SK-N-SH (cell line): ENCODE measurements around the gene ACTN4. TPM values are rescaled to one million over a fixed set of nuclear protein-coding genes. Genes with fewer than 3 reads are reported as not detected.

Experiments used
- CTCF ChIA-PET: fragments of 300-600, 350-600 bp; formaldehyde crosslinking; extraction: SDS; loops from one replicate; lab custom pipeline; 2021; lab: Yijun Ruan, JAX
- POLR2A ChIA-PET: fragments of 350-600 bp; sonication (Branson Sonifier 250); formaldehyde crosslinking; extraction: SDS; loops from one replicate; lab custom pipeline; 2020; ENCODE audit warnings: antibody characterized with exemption, inconsistent platforms; lab: Yijun Ruan, JAX
- DNase-seq: peaks from one replicate; pipeline ENCODE4 v3.0.0; 2012
- H2AFZ ChIP-seq: fragments of 200-600 bp; sonication (generic); 2 replicates; pipeline ENCODE4 v1.8.1; 2016; ENCODE audit warnings: antibody characterized with exemption, mild to moderate bottlenecking, low read depth
- H3F3A ChIP-seq: fragments of 200-600 bp; sonication (generic); replicated peaks from 2 replicates; pipeline ENCODE3; 2016; ENCODE audit warnings: antibody characterized with exemption, mild to moderate bottlenecking; ENCODE audit not compliant: insufficient read depth
- H3K27ac ChIP-seq, 2 experiments: fragments of 200-500 bp in 1 of 2; fragments of 200-600 bp in 1 of 2; sonication (Bioruptor generic) in 1 of 2; sonication (generic), shearing (Covaris generic) in 1 of 2; 2 replicates each; pipeline versions ENCODE4 v1.5.1 to v1.6.1; 2014 to 2016; ENCODE audit warnings: low read depth in 2 of 2, inconsistent platforms in 1 of 2, low read length in 1 of 2, mild to moderate bottlenecking in 1 of 2, mixed read lengths in 1 of 2
- H3K27me3 ChIP-seq: fragments of 200-600 bp; sonication (generic), shearing (Covaris generic); 2 replicates; pipeline ENCODE4 v1.6.1; 2016; ENCODE audit warnings: mixed run types; ENCODE audit not compliant: insufficient read depth
- H3K36me3 ChIP-seq, 2 experiments: fragments of 200-500 bp in 1 of 2; fragments of 200-600 bp in 1 of 2; sonication (Bioruptor generic) in 1 of 2; sonication (generic) in 1 of 2; replicated peaks in 1 of 2; 2 replicates each; pipeline versions ENCODE3 to v1.5.1; 2014 to 2016; ENCODE audit warnings: low read length in 1 of 2, mild to moderate bottlenecking in 1 of 2; ENCODE audit not compliant: insufficient read depth in 2 of 2, control insufficient read depth in 1 of 2
- H3K4me1 ChIP-seq, 2 experiments: fragments of 200-500 bp in 1 of 2; fragments of 200-600 bp in 1 of 2; sonication (Bioruptor generic) in 1 of 2; sonication (generic), shearing (Covaris generic) in 1 of 2; 2 replicates each; pipeline versions ENCODE4 v1.5.1 to v1.6.1; 2014 to 2016; ENCODE audit warnings: low read depth in 1 of 2, low read length in 1 of 2, mixed run types in 1 of 2; ENCODE audit not compliant: insufficient read depth in 2 of 2, control insufficient read depth in 1 of 2
- H3K4me2 ChIP-seq: fragments of 200-600 bp; sonication (generic), shearing (Covaris generic); 2 replicates; pipeline ENCODE4 v1.6.1; 2017; ENCODE audit warnings: mixed run types
- H3K4me3 ChIP-seq, 2 experiments: fragments of 200-500 bp in 1 of 2; fragments of 200-600 bp in 1 of 2; sonication (Bioruptor generic) in 1 of 2; sonication (generic), shearing (Covaris generic) in 1 of 2; 2 replicates each; pipeline versions ENCODE4 v1.5.1 to v1.8.1; 2014 to 2016; ENCODE audit warnings: low read depth in 2 of 2, inconsistent platforms in 1 of 2, low read length in 1 of 2, mild to moderate bottlenecking in 1 of 2, mixed read lengths in 1 of 2, moderate library complexity in 1 of 2
- H3K79me2 ChIP-seq: fragments of 200-600 bp; sonication (generic); 2 replicates; pipeline ENCODE4 v1.8.1; 2017; ENCODE audit warnings: mild to moderate bottlenecking; ENCODE audit not compliant: insufficient read depth
- H3K9ac ChIP-seq: fragments of 200-600 bp; sonication (generic); 2 replicates; pipeline ENCODE4 v1.6.1; 2017; ENCODE audit warnings: mixed run types
- H3K9me2 ChIP-seq: fragments of 200-600 bp; sonication (generic); 2 replicates; pipeline ENCODE4 v1.6.1; 2017; ENCODE audit warnings: mixed run types
- H3K9me3 ChIP-seq: fragments of 200-600 bp; sonication (generic); 2 replicates; pipeline ENCODE4 v1.6.1; 2017; ENCODE audit warnings: mixed run types, mild to moderate bottlenecking, moderate library complexity
- H4K20me1 ChIP-seq: fragments of 200-600 bp; sonication (generic); 2 replicates; pipeline ENCODE4 v1.6.1; 2017; ENCODE audit warnings: mild to moderate bottlenecking, mixed run types; ENCODE audit not compliant: insufficient read depth
- CTCF ChIP-seq: fragments of 200-600 bp; sonication (generic); IDR thresholded peaks from 2 replicates; pipeline ENCODE4 v1.6.1; 2017; ENCODE audit warnings: antibody characterized with exemption, mild to moderate bottlenecking, moderate library complexity
- ELF1 ChIP-seq: IDR thresholded peaks from 2 replicates; pipeline ENCODE4 v1.4.0; 2012
- GABPA ChIP-seq: IDR thresholded peaks from 2 replicates; pipeline ENCODE4 v1.4.0; 2012; ENCODE audit warnings: low read depth, mild to moderate bottlenecking
- GATA2 ChIP-seq: sonication (generic); formaldehyde crosslinking; IDR thresholded peaks from 2 replicates; pipeline ENCODE4 v1.5.0; 2020; ENCODE audit warnings: mild to moderate bottlenecking, missing genetic modification reagents
- JUND ChIP-seq: IDR thresholded peaks from 2 replicates; pipeline ENCODE4 v1.4.0; 2012
- MAX ChIP-seq: IDR thresholded peaks from 2 replicates; pipeline ENCODE4 v1.4.0; 2012; ENCODE audit warnings: low read depth
- NFIC ChIP-seq: IDR thresholded peaks from 2 replicates; pipeline ENCODE4 v1.4.0; 2012; ENCODE audit warnings: borderline replicate concordance
- NRF1 ChIP-seq: IDR thresholded peaks from 2 replicates; pipeline ENCODE4 v1.6.1; 2012; ENCODE audit warnings: low read depth, mild to moderate bottlenecking, low read length
- POLR2AphosphoS5 ChIP-seq: IDR thresholded peaks from 2 replicates; pipeline ENCODE4 v1.6.1; 2012; ENCODE audit warnings: low read depth, low read length
- RAD21 ChIP-seq: IDR thresholded peaks from 2 replicates; pipeline ENCODE4 v1.6.1; 2012; ENCODE audit warnings: mild to moderate bottlenecking, low read length
- RCOR1 ChIP-seq: fragments of 150-350 bp; IDR thresholded peaks from 2 replicates; pipeline ENCODE4 v1.6.1; 2017; ENCODE audit warnings: antibody characterized with exemption, low read length
- RXRA ChIP-seq: IDR thresholded peaks from 2 replicates; pipeline ENCODE4 v1.4.0; 2012; ENCODE audit warnings: low read depth, mild to moderate bottlenecking, borderline replicate concordance
- SIN3A ChIP-seq: IDR thresholded peaks from 2 replicates; pipeline ENCODE4 v1.6.1; 2012; ENCODE audit warnings: low read depth, mild to moderate bottlenecking, low read length, moderate library complexity, borderline replicate concordance
- SMC3 ChIP-seq: IDR thresholded peaks from 2 replicates; pipeline ENCODE4 v1.6.1; 2012; ENCODE audit warnings: low read depth, low read length, improper control_type of control experiment
- TAF1 ChIP-seq: IDR thresholded peaks from 2 replicates; pipeline ENCODE4 v1.6.1; 2012; ENCODE audit warnings: low read depth, mild to moderate bottlenecking, low read length, moderate library complexity, borderline replicate concordance
- ZBTB33 ChIP-seq: IDR thresholded peaks from 2 replicates; pipeline ENCODE4 v1.4.0; 2012; ENCODE audit warnings: low read depth, borderline replicate concordance
- WGBS: methylation state at CpG from one replicate; pipeline ENCODE4 v1.1.6; 2017; ENCODE audit warnings: low lambda C conversion rate; 5-methylcytosine and 5-hydroxymethylcytosine counted together
- polyA plus RNA-seq, 3 experiments: library from polyadenylated mRNA; depleted of rRNA; stranded (reverse); fragments of >200 nt; gene quantifications; 2 replicates each; pipeline ENCODE4 v1.2.3, GENCODE V29; 2012
- TF ChIP-seq, protein P1 (sequence below): IDR thresholded peaks from 2 replicates; pipeline ENCODE4; 2012

ACTN4 gene
- polyA plus RNA-seq, 1 of the 3 experiments (the other 2 are of a cell fraction), result 598 TPM

GRCh38 chr19:38685666-38686529 is 38.4 kb downstream of the ACTN4 start:
- H3K27ac ChIP-seq, result peak overlapping the region; percentile 81 to 99
- H3K36me3 ChIP-seq, result peaks cover 0 to 14% of the 10 kb centered on the region in 2 experiments
- CTCF ChIA-PET, result interaction anchor here (1.2 to 1.3 kb wide), 3 partner anchors 10 to 18 kb away, joined by 3 to 5 read pairs (median 3); no protein-coding TSS in a partner anchor
- DNase-seq, result peak; percentile 56
- POLR2A ChIA-PET, result no interaction called here
- H3K9ac ChIP-seq, result peak overlapping the region; percentile 73
- H3K4me2 ChIP-seq, result peak overlapping the region; percentile 66
- H2AFZ ChIP-seq, result no peak overlapping the region
- H4K20me1 ChIP-seq, result no peaks in the 10 kb centered on the region
- WGBS, result 19% methylated on average over 10 of the region's 10 CpGs
- TF ChIP-seq JUND (no peak), RAD21 (peak; percentile 27), TAF1 (no peak), NFIC (0 out of 2 replicates have a peak, but pooled peaks have one; percentile 12), CTCF (peak; percentile 66), MAX (no peak)
- no peaks in the 10 kb centered on the region for H3K9me2 ChIP-seq
- peaks cover 75% of the 10 kb centered on the region for H3F3A ChIP-seq
- peaks cover 91% of the 10 kb centered on the region for H3K79me2 ChIP-seq
- H3K9me3 ChIP-seq, result no peaks in the 10 kb centered on the region
- H3K4me3 ChIP-seq, result no peak overlapping the region; a peak in 2 of 4 replicates
- no peaks in the 10 kb centered on the region for H3K27me3 ChIP-seq
- peaks cover 43 to 58% of the 10 kb centered on the region in 2 experiments; a peak in 3 of 4 replicates for H3K4me1 ChIP-seq

- ChIA-PET POLR2A (interaction anchor here (0.6 kb wide), 1 partner anchor 253 kb away, joined by 3 read pairs; no protein-coding TSS in a partner anchor), CTCF (interaction anchor here (1.2 kb wide), 1 partner anchor 9 kb away, joined by 5 read pairs; no protein-coding TSS in a partner anchor)
- Histone ChIP-seq H3K36me3 (peaks cover 0 to 14% of the 10 kb centered on the region in 2 experiments), H3K4me1 (peaks cover 42 to 59% of the 10 kb centered on the region in 2 experiments; a peak in 3 of 4 replicates), H3K79me2 (peaks cover 91% of the 10 kb centered on the region), H3K4me3 (no peak overlapping the region; a peak in 1 of 4 replicates), H3F3A (peaks cover 77% of the 10 kb centered on the region), H3K4me2 (peak overlapping the region; percentile 66), H3K9me2 (no peaks in the 10 kb centered on the region), H4K20me1 (no peaks in the 10 kb centered on the region), H3K9me3 (no peaks in the 10 kb centered on the region), H3K9ac (peak overlapping the region; percentile 73), H3K27ac (peak overlapping the region; percentile 81 to 99), H2AFZ (no peak overlapping the region), H3K27me3 (no peaks in the 10 kb centered on the region)
- DNase-seq, result no peak
- TF ChIP-seq ZBTB33 (no peak), RCOR1 (no peak), POLR2AphosphoS5 (no peak), RXRA (no peak), ELF1 (no peak), SIN3A (no peak), RAD21 (no peak), CTCF (no peak), TAF1 (no peak), GATA2 (CRISPR knock-in tag) (no peak), GABPA (no peak), JUND (no peak), NRF1 (no peak), SMC3 (no peak)
- TF ChIP-seq, protein P1, sequence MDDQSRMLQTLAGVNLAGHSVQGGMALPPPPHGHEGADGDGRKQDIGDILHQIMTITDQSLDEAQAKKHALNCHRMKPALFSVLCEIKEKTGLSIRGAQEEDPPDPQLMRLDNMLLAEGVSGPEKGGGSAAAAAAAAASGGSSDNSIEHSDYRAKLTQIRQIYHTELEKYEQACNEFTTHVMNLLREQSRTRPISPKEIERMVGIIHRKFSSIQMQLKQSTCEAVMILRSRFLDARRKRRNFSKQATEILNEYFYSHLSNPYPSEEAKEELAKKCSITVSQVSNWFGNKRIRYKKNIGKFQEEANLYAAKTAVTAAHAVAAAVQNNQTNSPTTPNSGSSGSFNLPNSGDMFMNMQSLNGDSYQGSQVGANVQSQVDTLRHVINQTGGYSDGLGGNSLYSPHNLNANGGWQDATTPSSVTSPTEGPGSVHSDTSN, result no peak
- WGBS, result 88% methylated on average over 5 of the region's 5 CpGs
Measured at GRCh38 chr19:38686530-38686888, 39.1 kb downstream of the ACTN4 start.
